ENCODE measurements around the gene AP5Z1. TPM values are rescaled to one million over a fixed set of nuclear protein-coding genes. Genes with fewer than 3 reads are reported as not detected.

The AP5Z1 gene
- total RNA-seq, 6 experiments from 2014 or later: 39.8 to 50.4 (median 42.1) TPM

Small RNAs within 50 kb of the gene (microRNA-seq; reads per million reads assigned to microRNA genes)
- not detected for gene MIR4656

Other genes with a start within 250 kb of the AP5Z1 start
- 10 to 100 TPM; 33.8 to 39.4 (median 36.2) TPM for gene FOXK1, start 93.3 kb upstream of the AP5Z1 start, total RNA-seq (2021; fragmentation: NEBNext Ultra II Directional; extraction: Animal tissue kit (Norgen Biotek cat#: 25700))
- gene PAPOLB, start 86.4 kb downstream of the AP5Z1 start, total RNA-seq (2021; fragmentation: NEBNext Ultra II Directional; extraction: Animal tissue kit (Norgen Biotek cat#: 25700)): not detected
- under 1 TPM; 0.09 to 0.43 (median 0.24) TPM for gene RADIL, start 108.1 kb downstream of the AP5Z1 start, total RNA-seq (2021; fragmentation: NEBNext Ultra II Directional; extraction: Animal tissue kit (Norgen Biotek cat#: 25700))
- not detected for gene MMD2, start 183.6 kb downstream of the AP5Z1 start, total RNA-seq (2021; fragmentation: NEBNext Ultra II Directional; extraction: Animal tissue kit (Norgen Biotek cat#: 25700))